Keratinocyte (primary cell): ENCODE results near the gene TESK1. TPM values are rescaled to one million over a fixed set of nuclear protein-coding genes. Genes with fewer than 3 reads are reported as not detected.

Experiments
- DNase-seq: peaks from one replicate; pipeline ENCODE4 v3.0.0-alpha.2; 2011; ENCODE audit warnings: low read depth, missing footprints, low spot score
- FAIRE-seq: peaks from 2 replicates; lab custom pipeline; 2011; peaks lifted over from hg19 to GRCh38; lab: Jason Lieb, UNC
- H2AFZ ChIP-seq: 2 replicates; pipeline ENCODE4 v1.6.0; 2012; ENCODE audit warnings: low read length, control low read depth, inconsistent platforms; ENCODE audit not compliant: control insufficient read depth
- H3K27ac ChIP-seq: 2 replicates; pipeline ENCODE4 v1.5.1; 2011; ENCODE audit warnings: low read length; ENCODE audit not compliant: control insufficient read depth, insufficient read depth
- H3K27me3 ChIP-seq: 3 replicates; pipeline ENCODE4 v1.6.0; 2011; ENCODE audit warnings: low read length; ENCODE audit not compliant: control insufficient read depth, insufficient read depth; ENCODE audit errors: extremely low read depth
- H3K36me3 ChIP-seq, 2 experiments: 2 replicates in 1 of 2; 3 replicates in 1 of 2; pipeline ENCODE4 v1.5.1; 2011; ENCODE audit warnings: low read length in 2 of 2, mild to moderate bottlenecking in 1 of 2; ENCODE audit not compliant: control insufficient read depth in 2 of 2, insufficient read depth in 2 of 2; ENCODE audit errors: extremely low read depth in 1 of 2
- H3K4me1 ChIP-seq: 3 replicates; pipeline ENCODE4 v1.5.1; 2011; ENCODE audit warnings: low read length; ENCODE audit not compliant: control insufficient read depth, insufficient read depth; ENCODE audit errors: extremely low read depth
- H3K4me2 ChIP-seq: 3 replicates; pipeline ENCODE4 v1.6.0; 2011; ENCODE audit warnings: low read depth, low read length; ENCODE audit not compliant: control insufficient read depth, insufficient read depth; ENCODE audit errors: extremely low read depth
- H3K4me3 ChIP-seq, 3 experiments: fragments of 200-600 bp in 1 of 3; sonication (generic) in 1 of 3; 2 replicates in 2 of 3; 3 replicates in 1 of 3; pipeline ENCODE4 v1.5.1; 2011 to 2016; ENCODE audit warnings: low read length in 3 of 3, mild to moderate bottlenecking in 3 of 3, control low read depth in 2 of 3, inconsistent platforms in 1 of 3, low read depth in 1 of 3, mixed read lengths in 1 of 3, mixed run types in 1 of 3, moderate library complexity in 1 of 3; ENCODE audit not compliant: control insufficient read depth in 2 of 3, insufficient read depth in 2 of 3; ENCODE audit errors: extremely low read depth in 1 of 3
- H3K79me2 ChIP-seq: 2 replicates; pipeline ENCODE4 v1.6.0; 2012; ENCODE audit warnings: low read length; ENCODE audit not compliant: control insufficient read depth, insufficient read depth
- H3K9ac ChIP-seq: 3 replicates; pipeline ENCODE4 v1.6.0; 2011; ENCODE audit warnings: low read length; ENCODE audit not compliant: control insufficient read depth, insufficient read depth; ENCODE audit errors: extremely low read depth
- H3K9me1 ChIP-seq: 3 replicates; pipeline ENCODE4 v1.6.0; 2011; ENCODE audit warnings: low read length; ENCODE audit not compliant: control insufficient read depth, insufficient read depth; ENCODE audit errors: extremely low read depth
- H3K9me3 ChIP-seq: 2 replicates; pipeline ENCODE4 v1.5.1; 2012; ENCODE audit warnings: low read depth, low read length; ENCODE audit not compliant: control insufficient read depth
- H4K20me1 ChIP-seq: 3 replicates; pipeline ENCODE4 v1.6.0; 2011; ENCODE audit warnings: low read length; ENCODE audit not compliant: control insufficient read depth, insufficient read depth; ENCODE audit errors: extremely low read depth
- CTCF ChIP-seq, 3 experiments: IDR thresholded peaks in 1 of 3; conservative IDR thresholded peaks in 1 of 3; optimal IDR thresholded peaks in 1 of 3; 2 replicates in 2 of 3; 3 replicates in 1 of 3; pipeline versions ENCODE3 to v1.5.1; 2011; ENCODE audit warnings: low read length in 3 of 3, mild to moderate bottlenecking in 3 of 3, moderate library complexity in 2 of 3, control low read depth in 1 of 3, inconsistent platforms in 1 of 3; ENCODE audit not compliant: insufficient read depth in 2 of 3; ENCODE audit errors: extremely low read depth in 1 of 3
- EZH2 ChIP-seq: IDR thresholded peaks from one replicate; pipeline ENCODE4 v1.6.1; 2012; ENCODE audit warnings: inconsistent platforms, mild to moderate bottlenecking, low read length, moderate library complexity
- dilution Hi-C: fragments of 300-500 bp; cut with MboI; formaldehyde crosslinking; loops from one replicate; pipeline ENCODE4 v1.7.0; 2020; ENCODE audit warnings: low sequenced_read_pairs; ENCODE audit not compliant: extremely low pct_ligation_motif_present
- polyA plus RNA-seq, 5 experiments: library from polyadenylated mRNA; depleted of rRNA in 3 of 5; stranded (reverse) in 3 of 5; stranded (forward) in 1 of 5; unstranded in 1 of 5; fragments of >200 nt; gene quantifications; 1 replicate in 1 of 5; 2 replicates in 3 of 5; 3 replicates in 1 of 5; pipeline versions ENCODE4 v1.2.1 to v1.2.3, GENCODE V29; 2011 to 2012; ENCODE audit warnings: missing spikeins in 2 of 5, low read depth in 1 of 5, low replicate concordance in 1 of 5

TESK1 gene
- polyA plus RNA-seq, 1 donor (not counting 4 experiments of a cell fraction or from before 2014, with no cell fraction given): 11.2 TPM

GRCh38 chr9:35558185-35558584 lies 46.9 kb upstream of the TESK1 start:
- no peak overlapping the region for H3K9ac ChIP-seq

GRCh38 chr9:35559792-35560530 lies 45.1 kb upstream of the TESK1 start:
- peaks cover 9% of the 10 kb centered on the region for H3K4me1 ChIP-seq
- TF ChIP-seq EZH2 (no peak), CTCF (optimal IDR thresholded peaks at IDR 0.05 in 1 of 3, IDR thresholded peaks at IDR 0.05 in 1 of 3, conservative IDR thresholded peaks at IDR 0.05 in 1 of 3; ENCODE audit: extremely low read depth in 1 of 3, insufficient read depth in 2 of 3, low read length in 3 of 3) (no peak)
- no peak overlapping the region for H3K4me2 ChIP-seq
- peaks cover 18 to 28% of the 10 kb centered on the region in 2 experiments for H3K36me3 ChIP-seq
- H2AFZ ChIP-seq: no peak overlapping the region
- no peak overlapping the region for H3K27ac ChIP-seq
- dilution Hi-C loops: no loop called here
- H3K9me1 ChIP-seq: peaks cover 5% of the 10 kb centered on the region
- H3K27me3 ChIP-seq: no peaks in the 10 kb centered on the region
- no peak overlapping the region for H3K4me3 ChIP-seq
- no peaks in the 10 kb centered on the region for H3K79me2 ChIP-seq
- peaks cover 3% of the 10 kb centered on the region for H4K20me1 ChIP-seq
- no peak for DNase-seq
- no peaks in the 10 kb centered on the region for H3K9me3 ChIP-seq
- H3K9ac ChIP-seq: no peak overlapping the region
- no peak for FAIRE-seq

More at GRCh38 chr9:35558185-35558584, 46.9 kb upstream of the TESK1 start:
- Histone ChIP-seq H3K27me3 (no peaks in the 10 kb centered on the region), H3K79me2 (no peaks in the 10 kb centered on the region), H3K36me3 (peaks cover 20 to 31% of the 10 kb centered on the region in 2 experiments), H3K4me2 (no peak overlapping the region), H3K27ac (no peak overlapping the region), H2AFZ (no peak overlapping the region), H3K9me3 (no peaks in the 10 kb centered on the region), H3K9me1 (peaks cover 5% of the 10 kb centered on the region), H4K20me1 (peaks cover 9% of the 10 kb centered on the region), H3K4me1 (peaks cover 8% of the 10 kb centered on the region), H3K4me3 (no peak overlapping the region)
- DNase-seq (no peak), FAIRE-seq (no peak)
- dilution Hi-C loops: no loop called here
- TF ChIP-seq CTCF (optimal IDR thresholded peaks at IDR 0.05 in 1 of 3, IDR thresholded peaks at IDR 0.05 in 1 of 3, conservative IDR thresholded peaks at IDR 0.05 in 1 of 3; ENCODE audit: extremely low read depth in 1 of 3, insufficient read depth in 2 of 3, low read length in 3 of 3) (no peak), EZH2 (no peak)
